K562 (cell line): ENCODE data around the gene CHD3. TPM values are rescaled to one million over a fixed set of nuclear protein-coding genes. Genes with fewer than 3 reads are reported as not detected.

Experiments
- ATF1 ChIP-seq, 2 experiments: fragments of 450-650 bp in 1 of 2; IDR thresholded peaks; 2 replicates each; pipeline ENCODE4 v1.6.1; 2016; ENCODE audit warnings: missing compliant biosample characterization in 1 of 2, missing genetic modification characterization in 1 of 2
- BCOR ChIP-seq: fragments of 450-650 bp; IDR thresholded peaks from 2 replicates; pipeline ENCODE4 v1.6.1; 2016
- DNMT1 ChIP-seq: fragments of 450-650 bp; IDR thresholded peaks from 2 replicates; pipeline ENCODE4 v1.6.1; 2016; ENCODE audit warnings: antibody characterized with exemption, mild to moderate bottlenecking
- ELF1 ChIP-seq: fragments of 200-800 bp; sonication (Bioruptor generic); IDR thresholded peaks from 2 replicates; pipeline ENCODE4 v1.6.1; 2016; ENCODE audit warnings: missing genetic modification characterization, missing compliant biosample characterization
- MAZ ChIP-seq, 2 experiments: fragments of 450-650 bp in 1 of 2; sonication (generic) in 1 of 2; formaldehyde crosslinking; IDR thresholded peaks in 1 of 2; conservative IDR thresholded peaks in 1 of 2; 2 replicates each; pipeline versions ENCODE4 v1.4.0 to v1.5.0; 2020; ENCODE audit warnings: mild to moderate bottlenecking in 1 of 2, missing genetic modification reagents in 1 of 2
- MCM5 ChIP-seq: fragments of 450-650 bp; IDR thresholded peaks from 2 replicates; pipeline ENCODE4 v1.6.1; 2016; ENCODE audit warnings: low read depth
- NR2F6 ChIP-seq: fragments of 450-650 bp; formaldehyde crosslinking; IDR thresholded peaks from 2 replicates; pipeline ENCODE4 v1.4.0; 2020; ENCODE audit warnings: mild to moderate bottlenecking
- SP1 ChIP-seq: sonication (generic); formaldehyde crosslinking; IDR thresholded peaks from 2 replicates; pipeline ENCODE4 v1.8.1; 2022; ENCODE audit warnings: mild to moderate bottlenecking, missing genetic modification reagents
- polyA plus RNA-seq, 8 experiments: library from polyadenylated mRNA; depleted of rRNA in 4 of 8; stranded (reverse) in 5 of 8; unstranded in 3 of 8; fragments of >200 nt; fragmentation: Nextera tagmentation in 2 of 8; fragmentation: Illumina TruSeq in 1 of 8; extraction: Ambion mirVana in 2 of 8; extraction: Trizol in 1 of 8; gene quantifications; 2 replicates each; pipeline versions ENCODE4 v1.2.1 to v1.2.3, GENCODE V29; 2011 to 2014; ENCODE audit warnings: inconsistent platforms in 1 of 8, missing spikeins in 1 of 8
- total RNA-seq, 7 experiments: library from RNA; depleted of rRNA in 6 of 7; stranded (reverse); fragments of >200 nt in 6 of 7; fragmentation: Illumina TruSeq in 2 of 7; extraction: Trizol in 2 of 7; gene quantifications; 2 replicates each; pipeline versions ENCODE4 v1.2.1 to v1.2.3, GENCODE V29; 2011 to 2021; ENCODE audit warnings: low replicate concordance in 1 of 7
- TF ChIP-seq, protein P1 (sequence below), 2 experiments: fragments of 450-650 bp; IDR thresholded peaks; 2 replicates each; pipeline ENCODE4 v1.6.1; 2016; ENCODE audit warnings: mild to moderate bottlenecking in 2 of 2, borderline replicate concordance in 1 of 2, low read depth in 1 of 2, moderate library complexity in 1 of 2
- TF ChIP-seq, protein P2 (sequence below): fragments of 450-650 bp; IDR thresholded peaks from 2 replicates; pipeline ENCODE4 v1.6.1; 2016; ENCODE audit warnings: mild to moderate bottlenecking
- TF ChIP-seq, protein P3 (sequence below): fragments of 250-450 bp; sonication (Bioruptor Pico); IDR thresholded peaks from 2 replicates; pipeline ENCODE4 v1.5.0; 2020; ENCODE audit warnings: mild to moderate bottlenecking

CHD3 gene
- total and polyA plus RNA-seq, 9 of the 15 experiments (the other 6 are each of a cell fraction or from before 2014, with no cell fraction given): 0.39 to 38.2 (median 21.2) TPM

DNA sequence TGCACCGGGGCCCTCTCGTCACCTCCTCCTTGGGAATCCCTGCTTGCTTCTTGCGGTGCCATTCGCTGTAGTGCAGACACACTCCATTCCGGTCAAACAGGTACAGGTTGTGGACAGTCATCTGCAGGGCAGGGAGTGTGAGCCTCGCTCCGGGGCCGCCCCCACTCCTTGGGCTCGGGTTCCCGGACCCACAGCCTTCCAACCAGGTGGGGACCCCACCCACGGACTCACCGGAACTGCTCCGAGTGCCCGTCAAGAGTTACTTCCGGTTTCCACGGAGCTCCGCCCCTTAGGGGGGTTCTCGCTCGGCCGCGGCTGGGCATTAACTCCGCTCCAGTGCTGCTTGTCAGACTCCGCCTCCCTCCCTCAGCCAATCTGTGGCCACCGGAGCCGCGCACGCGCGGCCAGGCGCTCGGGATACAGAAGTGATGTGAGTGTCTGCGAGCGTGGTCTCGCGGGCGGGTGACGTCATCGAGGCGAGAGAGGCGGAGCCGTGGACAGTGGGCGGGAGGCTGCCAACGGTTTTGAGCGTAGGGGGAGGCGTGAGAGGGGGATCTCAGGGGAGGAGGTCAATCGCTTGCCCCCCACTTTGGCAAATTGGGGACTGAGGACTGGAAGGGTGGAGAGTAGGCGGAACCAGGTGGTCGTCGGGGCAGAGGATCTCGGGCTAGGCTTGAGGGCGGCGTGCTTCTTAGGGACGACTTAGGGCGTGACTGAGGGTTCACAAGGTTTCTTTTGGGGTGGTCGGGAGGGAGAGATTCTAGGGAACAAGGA, 43.3 kb downstream of the CHD3 start, which contains the start of the genes CNTROB and TRAPPC1 (continued):
- TF ChIP-seq, protein P1, sequence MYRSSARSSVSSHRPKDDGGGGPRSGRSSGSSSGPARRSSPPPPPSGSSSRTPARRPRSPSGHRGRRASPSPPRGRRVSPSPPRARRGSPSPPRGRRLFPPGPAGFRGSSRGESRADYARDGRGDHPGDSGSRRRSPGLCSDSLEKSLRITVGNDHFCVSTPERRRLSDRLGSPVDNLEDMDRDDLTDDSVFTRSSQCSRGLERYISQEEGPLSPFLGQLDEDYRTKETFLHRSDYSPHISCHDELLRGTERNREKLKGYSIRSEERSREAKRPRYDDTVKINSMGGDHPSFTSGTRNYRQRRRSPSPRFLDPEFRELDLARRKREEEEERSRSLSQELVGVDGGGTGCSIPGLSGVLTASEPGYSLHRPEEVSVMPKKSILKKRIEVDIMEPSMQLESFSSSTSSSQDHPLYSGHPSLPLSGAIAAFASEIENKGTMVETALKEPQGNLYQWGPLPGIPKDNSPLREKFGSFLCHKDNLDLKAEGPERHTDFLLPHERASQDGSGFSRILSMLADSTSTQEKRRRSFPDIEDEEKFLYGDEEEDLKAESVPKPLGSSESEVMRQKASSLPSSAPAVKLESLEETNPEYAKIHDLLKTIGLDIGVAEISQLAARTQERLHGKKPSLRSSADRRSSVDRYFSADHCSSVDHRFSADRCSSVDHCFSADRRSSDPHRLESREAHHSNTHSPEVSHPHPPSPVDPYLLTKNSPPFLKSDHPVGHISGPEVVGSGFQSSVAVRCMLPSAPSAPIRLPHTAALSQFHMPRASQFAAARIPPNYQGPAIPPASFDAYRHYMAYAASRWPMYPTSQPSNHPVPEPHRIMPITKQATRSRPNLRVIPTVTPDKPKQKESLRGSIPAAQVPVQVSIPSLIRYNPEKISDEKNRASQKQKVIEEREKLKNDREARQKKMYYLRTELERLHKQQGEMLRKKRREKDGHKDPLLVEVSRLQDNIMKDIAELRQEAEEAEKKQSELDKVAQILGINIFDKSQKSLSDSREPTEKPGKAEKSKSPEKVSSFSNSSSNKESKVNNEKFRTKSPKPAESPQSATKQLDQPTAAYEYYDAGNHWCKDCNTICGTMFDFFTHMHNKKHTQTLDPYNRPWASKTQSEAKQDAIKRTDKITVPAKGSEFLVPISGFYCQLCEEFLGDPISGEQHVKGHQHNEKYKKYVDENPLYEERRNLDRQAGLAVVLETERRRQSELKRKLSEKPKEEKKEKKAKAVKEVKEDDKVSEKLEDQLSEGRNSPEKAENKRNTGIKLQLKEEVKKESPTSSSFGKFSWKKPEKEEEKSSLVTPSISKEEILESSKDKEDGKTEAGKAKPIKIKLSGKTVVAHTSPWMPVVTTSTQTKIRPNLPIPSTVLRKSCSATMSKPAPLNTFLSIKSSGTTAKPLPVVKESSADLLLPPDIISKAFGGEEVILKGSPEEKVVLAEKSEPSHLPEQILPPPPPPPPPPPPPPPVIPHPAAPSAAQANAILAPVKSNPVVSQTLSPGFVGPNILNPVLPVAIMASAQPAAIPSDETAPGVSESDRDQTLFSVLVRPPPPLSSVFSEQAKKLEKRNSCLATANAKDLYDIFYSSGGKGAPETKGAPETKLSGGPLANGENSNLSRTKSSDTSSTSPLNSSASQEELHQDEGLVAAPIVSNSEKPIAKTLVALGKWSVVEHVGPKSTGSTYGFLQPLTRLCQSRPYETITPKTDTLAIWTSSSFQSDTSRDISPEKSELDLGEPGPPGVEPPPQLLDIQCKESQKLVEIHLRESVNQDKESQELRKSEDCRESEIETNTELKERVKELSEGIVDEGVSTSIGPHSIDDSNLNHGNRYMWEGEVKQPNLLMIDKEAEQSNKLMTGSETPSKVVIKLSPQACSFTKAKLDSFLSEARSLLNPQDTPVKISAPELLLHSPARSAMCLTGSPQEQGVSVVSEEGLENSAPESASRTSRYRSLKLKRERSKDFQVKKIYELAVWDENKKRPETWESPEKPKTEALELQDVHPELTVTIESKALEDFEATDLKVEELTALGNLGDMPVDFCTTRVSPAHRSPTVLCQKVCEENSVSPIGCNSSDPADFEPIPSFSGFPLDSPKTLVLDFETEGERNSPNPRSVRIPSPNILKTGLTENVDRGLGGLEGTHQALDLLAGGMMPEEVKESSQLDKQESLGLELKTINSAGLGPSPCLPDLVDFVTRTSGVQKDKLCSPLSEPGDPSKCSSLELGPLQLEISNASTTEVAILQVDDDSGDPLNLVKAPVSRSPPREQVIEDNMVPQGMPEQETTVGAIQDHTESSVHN (IDR thresholded peaks at IDR 0.05; ENCODE audit: borderline replicate concordance in 1 of 2, low read depth in 1 of 2): no peak
- TF ChIP-seq NR2F6 (CRISPR knock-in tag) (no peak), MAZ (CRISPR knock-in tag; conservative IDR thresholded peaks at IDR 0.05 in 1 of 2, IDR thresholded peaks at IDR 0.05 in 1 of 2) (peak; percentile 36 to 69; a peak in 3 of 4 replicates), DNMT1 (no peak), MCM5 (no peak), BCOR (no peak), SP1 (CRISPR knock-in tag) (peak; percentile 73), ELF1 (tag) (peak; percentile 84), ATF1 (CRISPR knock-in tag; IDR thresholded peaks at IDR 0.05) (peak; percentile 69), ATF1 (tag; IDR thresholded peaks at IDR 0.05) (peak; percentile 98)
- TF ChIP-seq, protein P2, sequence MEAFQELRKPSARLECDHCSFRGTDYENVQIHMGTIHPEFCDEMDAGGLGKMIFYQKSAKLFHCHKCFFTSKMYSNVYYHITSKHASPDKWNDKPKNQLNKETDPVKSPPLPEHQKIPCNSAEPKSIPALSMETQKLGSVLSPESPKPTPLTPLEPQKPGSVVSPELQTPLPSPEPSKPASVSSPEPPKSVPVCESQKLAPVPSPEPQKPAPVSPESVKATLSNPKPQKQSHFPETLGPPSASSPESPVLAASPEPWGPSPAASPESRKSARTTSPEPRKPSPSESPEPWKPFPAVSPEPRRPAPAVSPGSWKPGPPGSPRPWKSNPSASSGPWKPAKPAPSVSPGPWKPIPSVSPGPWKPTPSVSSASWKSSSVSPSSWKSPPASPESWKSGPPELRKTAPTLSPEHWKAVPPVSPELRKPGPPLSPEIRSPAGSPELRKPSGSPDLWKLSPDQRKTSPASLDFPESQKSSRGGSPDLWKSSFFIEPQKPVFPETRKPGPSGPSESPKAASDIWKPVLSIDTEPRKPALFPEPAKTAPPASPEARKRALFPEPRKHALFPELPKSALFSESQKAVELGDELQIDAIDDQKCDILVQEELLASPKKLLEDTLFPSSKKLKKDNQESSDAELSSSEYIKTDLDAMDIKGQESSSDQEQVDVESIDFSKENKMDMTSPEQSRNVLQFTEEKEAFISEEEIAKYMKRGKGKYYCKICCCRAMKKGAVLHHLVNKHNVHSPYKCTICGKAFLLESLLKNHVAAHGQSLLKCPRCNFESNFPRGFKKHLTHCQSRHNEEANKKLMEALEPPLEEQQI: no peak
- TF ChIP-seq, protein P3, sequence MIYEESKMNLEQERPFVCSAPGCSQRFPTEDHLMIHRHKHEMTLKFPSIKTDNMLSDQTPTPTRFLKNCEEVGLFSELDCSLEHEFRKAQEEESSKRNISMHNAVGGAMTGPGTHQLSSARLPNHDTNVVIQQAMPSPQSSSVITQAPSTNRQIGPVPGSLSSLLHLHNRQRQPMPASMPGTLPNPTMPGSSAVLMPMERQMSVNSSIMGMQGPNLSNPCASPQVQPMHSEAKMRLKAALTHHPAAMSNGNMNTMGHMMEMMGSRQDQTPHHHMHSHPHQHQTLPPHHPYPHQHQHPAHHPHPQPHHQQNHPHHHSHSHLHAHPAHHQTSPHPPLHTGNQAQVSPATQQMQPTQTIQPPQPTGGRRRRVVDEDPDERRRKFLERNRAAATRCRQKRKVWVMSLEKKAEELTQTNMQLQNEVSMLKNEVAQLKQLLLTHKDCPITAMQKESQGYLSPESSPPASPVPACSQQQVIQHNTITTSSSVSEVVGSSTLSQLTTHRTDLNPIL (CRISPR knock-in tag): peak; percentile 80; the same call in 1 of the 2 replicates
